Endothelial cell (in vitro differentiated cells): ENCODE results near the gene NT5DC3. TPM values are rescaled to one million over a fixed set of nuclear protein-coding genes. Genes with fewer than 3 reads are reported as not detected.

ENCODE experiments used
- DNase-seq: peaks from one replicate; pipeline ENCODE4 v3.0.0; 2021; ENCODE audit warnings: low spot score
- H3K27ac Mint-ChIP-seq: one replicate; pipeline ENCODE4 v1.8.0; 2021; ENCODE audit warnings: mixed read lengths, inconsistent platforms; ENCODE audit not compliant: unreplicated experiment
- H3K27me3 Mint-ChIP-seq: one replicate; pipeline ENCODE4 v1.8.0; 2021; ENCODE audit warnings: mild to moderate bottlenecking, moderate library complexity, mixed read lengths, inconsistent platforms; ENCODE audit not compliant: unreplicated experiment
- H3K36me3 Mint-ChIP-seq: one replicate; pipeline ENCODE4 v1.8.0; 2021; ENCODE audit warnings: mild to moderate bottlenecking, low read depth, mixed read lengths, inconsistent platforms; ENCODE audit not compliant: unreplicated experiment
- H3K4me1 Mint-ChIP-seq: one replicate; pipeline ENCODE4 v1.8.0; 2021; ENCODE audit warnings: mild to moderate bottlenecking, mixed read lengths, inconsistent platforms; ENCODE audit not compliant: unreplicated experiment
- H3K4me3 Mint-ChIP-seq: one replicate; pipeline ENCODE4 v1.8.0; 2021; ENCODE audit warnings: mild to moderate bottlenecking, mixed read lengths, inconsistent platforms; ENCODE audit not compliant: unreplicated experiment
- H3K9me3 Mint-ChIP-seq: one replicate; pipeline ENCODE4 v1.8.0; 2021; ENCODE audit warnings: mixed read lengths, inconsistent platforms; ENCODE audit not compliant: unreplicated experiment
- total RNA-seq: library from RNA; stranded (reverse); fragmentation: NEBNext Ultra II Directional; extraction: Animal tissue kit (Norgen Biotek cat#: 25700); gene quantifications from one replicate; pipeline ENCODE4 v1.2.1, GENCODE V29; 2021; ENCODE audit not compliant: unreplicated experiment
- TF ChIP-seq, protein P1 (sequence below): fragments of 200-600 bp; sonication (generic); IDR thresholded peaks from one replicate; pipeline ENCODE4 v1.5.0; 2021; ENCODE audit warnings: antibody characterized with exemption; ENCODE audit not compliant: unreplicated experiment

NT5DC3 gene
- total RNA-seq, 1 donor from 2014 or later = 1.3 TPM

GRCh38 chr12:103829092-103829491 lies 11.9 kb downstream of the NT5DC3 start:
- Mint-ChIP-seq H3K4me3 (no peak overlapping the region), H3K27me3 (no peaks in the 10 kb centered on the region), H3K9me3 (no peaks in the 10 kb centered on the region), H3K36me3 (no peaks in the 10 kb centered on the region), H3K4me1 (peaks cover 2% of the 10 kb centered on the region), H3K27ac (no peak overlapping the region)
- no peak for DNase-seq
- TF ChIP-seq, protein P1, sequence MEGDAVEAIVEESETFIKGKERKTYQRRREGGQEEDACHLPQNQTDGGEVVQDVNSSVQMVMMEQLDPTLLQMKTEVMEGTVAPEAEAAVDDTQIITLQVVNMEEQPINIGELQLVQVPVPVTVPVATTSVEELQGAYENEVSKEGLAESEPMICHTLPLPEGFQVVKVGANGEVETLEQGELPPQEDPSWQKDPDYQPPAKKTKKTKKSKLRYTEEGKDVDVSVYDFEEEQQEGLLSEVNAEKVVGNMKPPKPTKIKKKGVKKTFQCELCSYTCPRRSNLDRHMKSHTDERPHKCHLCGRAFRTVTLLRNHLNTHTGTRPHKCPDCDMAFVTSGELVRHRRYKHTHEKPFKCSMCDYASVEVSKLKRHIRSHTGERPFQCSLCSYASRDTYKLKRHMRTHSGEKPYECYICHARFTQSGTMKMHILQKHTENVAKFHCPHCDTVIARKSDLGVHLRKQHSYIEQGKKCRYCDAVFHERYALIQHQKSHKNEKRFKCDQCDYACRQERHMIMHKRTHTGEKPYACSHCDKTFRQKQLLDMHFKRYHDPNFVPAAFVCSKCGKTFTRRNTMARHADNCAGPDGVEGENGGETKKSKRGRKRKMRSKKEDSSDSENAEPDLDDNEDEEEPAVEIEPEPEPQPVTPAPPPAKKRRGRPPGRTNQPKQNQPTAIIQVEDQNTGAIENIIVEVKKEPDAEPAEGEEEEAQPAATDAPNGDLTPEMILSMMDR = no peak

GRCh38 chr12:103827911-103828391 lies 13.1 kb downstream of the NT5DC3 start:
- no peak overlapping the region for H3K27ac Mint-ChIP-seq
- H3K9me3 Mint-ChIP-seq = no peaks in the 10 kb centered on the region
- no peak overlapping the region for H3K4me3 Mint-ChIP-seq
- TF ChIP-seq, protein P1 = no peak
- no peaks in the 10 kb centered on the region for H3K4me1 Mint-ChIP-seq
- H3K27me3 Mint-ChIP-seq = no peaks in the 10 kb centered on the region
- H3K36me3 Mint-ChIP-seq = no peaks in the 10 kb centered on the region
- DNase-seq = no peak

DNA sequence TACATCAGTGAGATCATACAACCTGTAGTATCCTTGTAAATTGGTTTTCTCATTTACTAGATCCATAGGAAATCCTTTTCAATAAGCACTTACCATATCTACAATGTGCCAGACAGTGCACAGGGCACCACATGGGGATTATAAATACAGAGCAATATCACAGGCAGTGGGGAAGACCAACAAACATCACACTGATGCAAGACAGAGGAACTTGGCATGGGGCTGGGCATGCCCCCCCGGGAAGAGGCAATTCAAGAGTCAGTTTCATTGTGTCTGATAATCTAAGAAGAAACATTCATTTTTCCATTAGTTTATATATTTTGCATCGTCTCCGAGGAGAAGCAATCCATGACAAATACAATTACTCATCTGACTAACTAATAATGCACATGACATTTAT lies 16.2 kb downstream of the NT5DC3 start:
- Mint-ChIP-seq H3K4me1 (no peaks in the 10 kb centered on the region), H3K9me3 (no peaks in the 10 kb centered on the region), H3K36me3 (no peaks in the 10 kb centered on the region), H3K4me3 (no peak overlapping the region), H3K27me3 (no peaks in the 10 kb centered on the region), H3K27ac (no peak overlapping the region)
- no peak for DNase-seq
- TF ChIP-seq, protein P1 = no peak

DNA sequence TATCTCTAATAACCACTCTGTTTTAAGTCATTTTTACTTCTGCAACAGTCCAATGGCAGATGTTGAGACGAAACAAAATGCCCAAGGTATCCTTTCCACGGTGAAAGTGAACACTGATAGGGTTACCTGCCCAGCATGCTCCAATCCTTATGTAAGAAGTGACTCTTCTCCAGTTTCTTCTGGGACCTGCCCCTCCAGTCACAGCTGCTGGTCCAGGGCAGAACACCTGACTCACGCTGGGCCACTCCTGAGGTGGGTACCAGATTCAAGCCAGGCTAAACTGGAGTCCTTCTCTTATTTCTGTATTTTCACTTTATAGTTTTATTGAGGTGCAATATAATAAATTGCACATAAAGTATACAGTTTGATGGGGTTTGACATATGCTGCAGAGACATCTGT lies 16.7 kb downstream of the NT5DC3 start:
- no peak for DNase-seq
- H3K36me3 Mint-ChIP-seq = no peaks in the 10 kb centered on the region
- H3K27me3 Mint-ChIP-seq = no peaks in the 10 kb centered on the region
- H3K4me1 Mint-ChIP-seq = no peaks in the 10 kb centered on the region
- H3K4me3 Mint-ChIP-seq = no peak overlapping the region
- H3K27ac Mint-ChIP-seq = no peak overlapping the region
- TF ChIP-seq, protein P1 = no peak
- no peaks in the 10 kb centered on the region for H3K9me3 Mint-ChIP-seq

DNA sequence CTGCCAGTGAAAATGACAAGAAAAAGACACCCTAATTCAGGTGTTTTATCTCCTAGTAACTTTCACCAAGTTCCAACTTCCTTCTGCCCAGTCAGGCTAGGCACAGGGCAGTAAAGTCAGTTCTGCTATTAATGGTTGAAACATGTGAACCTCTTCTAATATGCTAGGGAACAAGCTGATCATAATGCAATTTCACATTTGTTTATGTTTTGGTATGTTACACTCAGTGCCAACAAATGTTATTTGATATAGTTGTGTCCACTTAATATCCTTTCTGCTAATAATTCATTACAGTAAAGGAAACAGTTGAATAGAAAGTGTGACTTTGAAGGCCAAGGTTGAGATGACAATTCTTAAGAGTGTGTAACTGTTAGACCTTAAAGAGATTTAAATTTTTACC lies 17.2 kb downstream of the NT5DC3 start:
- H3K4me1 Mint-ChIP-seq = no peaks in the 10 kb centered on the region
- DNase-seq = no peak
- no peaks in the 10 kb centered on the region for H3K36me3 Mint-ChIP-seq
- TF ChIP-seq, protein P1 = no peak
- H3K4me3 Mint-ChIP-seq = no peak overlapping the region
- no peaks in the 10 kb centered on the region for H3K9me3 Mint-ChIP-seq
- H3K27ac Mint-ChIP-seq = no peak overlapping the region
- no peaks in the 10 kb centered on the region for H3K27me3 Mint-ChIP-seq
